ENCODE measurements around the gene FAAP100. TPM values are rescaled to one million over a fixed set of nuclear protein-coding genes. Genes with fewer than 3 reads are reported as not detected.
A peak's percentile ranks its signal among the peaks of the same experiment; 100 is the strongest.

FAAP100 gene
- total RNA-seq, 1 donor from 2014 or later = 39.8 TPM

DNA sequence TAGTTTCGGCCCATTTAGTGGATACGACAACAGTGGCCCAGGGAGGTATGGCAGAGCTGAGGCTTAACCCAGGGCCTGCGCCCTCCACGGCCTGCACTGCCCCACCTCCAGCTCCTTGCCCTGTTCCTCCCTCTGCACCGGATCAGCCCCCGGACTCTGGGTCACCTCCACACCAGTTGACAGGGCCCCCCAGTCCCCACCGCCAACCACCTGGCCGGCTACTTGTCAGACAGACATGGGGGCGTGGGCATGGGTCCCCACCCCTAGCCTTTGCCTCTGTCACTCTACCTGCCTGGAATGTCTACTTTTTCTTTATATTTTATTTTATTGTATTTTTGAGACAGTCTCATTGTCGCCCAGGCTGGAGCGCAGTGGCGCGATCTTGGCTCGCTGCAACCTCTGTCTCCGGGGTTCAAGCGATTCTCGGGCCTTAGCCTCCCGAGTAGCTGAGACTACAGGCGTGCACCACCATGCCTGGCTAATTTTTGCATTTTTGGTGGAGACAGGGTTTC is 36.6 kb downstream of the FAAP100 start:
- Mint-ChIP-seq H3K36me3 (ENCODE audit: low read depth) (peaks cover 17% of the 10 kb centered on the region), H3K27me3 (ENCODE audit: low read depth) (no peaks in the 10 kb centered on the region), H3K4me3 (ENCODE audit: unreplicated experiment) (peak overlapping the region; percentile 87), H3K9me3 (ENCODE audit: low read depth) (no peaks in the 10 kb centered on the region), H3K27ac (ENCODE audit: unreplicated experiment) (peak overlapping the region; percentile 84), H3K4me1 (ENCODE audit: low read depth) (peaks cover 25% of the 10 kb centered on the region)
- TF ChIP-seq CTCF (IDR thresholded peaks at IDR 0.05) = no peak
- peak; percentile 89 for DNase-seq (ENCODE audit: low spot score)

- peaks cover 24% of the 10 kb centered on the region for H3K4me1 Mint-ChIP-seq (ENCODE audit: low read depth)
- H3K27ac Mint-ChIP-seq (ENCODE audit: unreplicated experiment) = peak overlapping the region; percentile 84
- H3K27me3 Mint-ChIP-seq (ENCODE audit: low read depth) = no peaks in the 10 kb centered on the region
- peak; percentile 19 for TF ChIP-seq CTCF (IDR thresholded peaks at IDR 0.05)
- H3K36me3 Mint-ChIP-seq (ENCODE audit: low read depth) = peaks cover 23% of the 10 kb centered on the region
- peak; percentile 96 for DNase-seq (ENCODE audit: low spot score)
- no peaks in the 10 kb centered on the region for H3K9me3 Mint-ChIP-seq (ENCODE audit: low read depth)
- H3K4me3 Mint-ChIP-seq (ENCODE audit: unreplicated experiment) = peak overlapping the region; percentile 87
Measured at GRCh38 chr17:81514739-81515529, 37.2 kb downstream of the FAAP100 start.

DNA sequence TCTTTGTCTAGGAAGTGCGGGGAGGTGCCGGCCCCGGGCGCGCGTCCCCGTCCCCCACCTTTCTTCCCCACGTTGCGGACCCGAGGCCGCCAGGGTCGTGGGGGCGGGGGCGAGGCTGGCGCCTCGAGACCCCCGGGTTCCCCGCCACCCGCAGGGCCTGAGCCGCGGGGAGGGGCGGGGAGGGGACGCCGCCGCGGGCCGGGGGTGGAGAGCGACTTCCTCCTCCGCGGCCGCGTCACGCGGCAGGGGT is 37.7 kb downstream of the FAAP100 start:
- TF ChIP-seq CTCF (IDR thresholded peaks at IDR 0.05) = no peak
- no peak for DNase-seq (ENCODE audit: low spot score)
- Mint-ChIP-seq H3K27ac (ENCODE audit: unreplicated experiment) (peak overlapping the region; percentile 85), H3K4me1 (ENCODE audit: low read depth) (peaks cover 27% of the 10 kb centered on the region), H3K9me3 (ENCODE audit: low read depth) (no peaks in the 10 kb centered on the region), H3K27me3 (ENCODE audit: low read depth) (no peaks in the 10 kb centered on the region), H3K36me3 (ENCODE audit: low read depth) (peaks cover 29% of the 10 kb centered on the region), H3K4me3 (ENCODE audit: unreplicated experiment) (peak overlapping the region; percentile 73)

GRCh38 chr17:81513753-81514488 is 38.2 kb downstream of the FAAP100 start:
- Mint-ChIP-seq H3K36me3 (ENCODE audit: low read depth) (peaks cover 34% of the 10 kb centered on the region), H3K4me1 (ENCODE audit: low read depth) (peaks cover 32% of the 10 kb centered on the region), H3K9me3 (ENCODE audit: low read depth) (no peaks in the 10 kb centered on the region), H3K27ac (ENCODE audit: unreplicated experiment) (peak overlapping the region; percentile 93), H3K4me3 (ENCODE audit: unreplicated experiment) (peak overlapping the region; percentile 73), H3K27me3 (ENCODE audit: low read depth) (no peaks in the 10 kb centered on the region)
- DNase-seq (ENCODE audit: low spot score) = peak; percentile 95
- TF ChIP-seq CTCF (IDR thresholded peaks at IDR 0.05) = peak; percentile 9

DNA sequence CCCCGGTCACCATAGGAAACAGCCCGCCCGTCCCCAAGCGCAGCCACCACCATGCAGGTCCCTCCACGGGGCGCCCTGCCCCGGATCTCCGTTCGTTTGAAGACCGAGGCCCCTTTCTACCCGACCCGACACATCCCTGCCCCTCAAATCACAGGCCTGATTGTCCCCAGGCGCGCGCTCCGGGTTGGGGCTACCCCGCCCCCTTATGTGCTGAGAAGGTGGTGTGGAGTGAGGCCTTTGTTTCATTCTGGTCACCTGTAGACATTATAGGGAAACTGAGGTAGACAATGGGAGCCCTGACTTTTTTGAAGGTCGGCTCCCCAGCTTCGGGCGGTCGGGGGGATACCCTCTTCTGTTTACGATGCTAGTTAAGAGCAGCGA is 38.8 kb downstream of the FAAP100 start:
- Mint-ChIP-seq H3K4me3 (ENCODE audit: unreplicated experiment) (peak overlapping the region; percentile 73), H3K9me3 (ENCODE audit: low read depth) (no peaks in the 10 kb centered on the region), H3K27me3 (ENCODE audit: low read depth) (no peaks in the 10 kb centered on the region), H3K36me3 (ENCODE audit: low read depth) (peaks cover 38% of the 10 kb centered on the region), H3K4me1 (ENCODE audit: low read depth) (peaks cover 33% of the 10 kb centered on the region), H3K27ac (ENCODE audit: unreplicated experiment) (peak overlapping the region; percentile 93)
- DNase-seq (ENCODE audit: low spot score) = peak; percentile 87
- no peak for TF ChIP-seq CTCF (IDR thresholded peaks at IDR 0.05)

Measured in chondrocyte (in vitro differentiated cells).